Prostate gland (tissue), 2 donors: ENCODE results near the gene LMAN1L. TPM values are rescaled to one million over a fixed set of nuclear protein-coding genes. Genes with fewer than 3 reads are reported as not detected.

Experiments used
- DNase-seq: peaks from one replicate; pipeline ENCODE4 v3.0.0-alpha.2; 2019; ENCODE audit warnings: low spot score
- H3K27ac ChIP-seq, 2 donors: fragments of 200-600 bp; sonication (generic); 2 replicates each; pipeline ENCODE4 v1.5.1; 2017 to 2019
- H3K27me3 ChIP-seq: fragments of 200-600 bp; sonication (generic); replicated peaks from 2 replicates; pipeline ENCODE4 v1.5.1; 2019; ENCODE audit not compliant: insufficient read depth
- H3K36me3 ChIP-seq, 2 donors: fragments of 200-600 bp; sonication (generic); 1 replicate in 1 of 2; 2 replicates in 1 of 2; pipeline versions ENCODE4 v1.5.1 to v1.8.1; 2017 to 2019
- H3K4me1 ChIP-seq: fragments of 200-600 bp; sonication (generic); replicated peaks from 2 replicates; pipeline ENCODE4 v1.5.1; 2019
- H3K4me3 ChIP-seq, 2 donors: fragments of 200-600 bp; sonication (generic); 2 replicates each; pipeline ENCODE4 v1.5.1; 2017 to 2019
- H3K9me3 ChIP-seq: fragments of 200-600 bp; sonication (generic); 2 replicates; pipeline ENCODE4 v1.5.1; 2017
- CTCF ChIP-seq, 4 experiments: fragments of 200-600 bp in 2 of 4; fragments of 450-650 bp in 2 of 4; sonication (generic) in 2 of 4; IDR thresholded peaks; 1 replicate in 3 of 4; 2 replicates in 1 of 4; pipeline ENCODE4 v1.5.1; 2016 to 2019; ENCODE audit warnings: antibody characterized with exemption in 4 of 4, mild to moderate bottlenecking in 2 of 4, moderate library complexity in 2 of 4
- POLR2A ChIP-seq: fragments of 450-650 bp; IDR thresholded peaks from one replicate; pipeline ENCODE4 v1.6.1; 2016; ENCODE audit warnings: antibody characterized with exemption, mild to moderate bottlenecking
- POLR2AphosphoS5 ChIP-seq: sonication (generic); formaldehyde crosslinking; IDR thresholded peaks from one replicate; pipeline ENCODE4 v1.6.1; 2017; ENCODE audit warnings: antibody characterized with exemption
- WGBS: methylation state at CpG from one replicate; pipeline ENCODE4 v1.1.5; 2018; 5-methylcytosine and 5-hydroxymethylcytosine counted together
- intact Hi-C: fragments of 100-400 bp; cut with DNase I; formaldehyde crosslinking; loops from one replicate; pipeline ENCODE4 v1.14.2; 2022
- total RNA-seq, 2 donors: library from RNA; depleted of rRNA; stranded (reverse); fragments of >200 nt; gene quantifications; one replicate each; pipeline ENCODE4 v1.1.0, GENCODE V29; 2016

The LMAN1L gene
- total RNA-seq, 2 donors from 2014 or later, result 219 to 229 TPM

- intact Hi-C loops, result no loop called here
- no peaks in the 10 kb centered on the region for H3K9me3 ChIP-seq
- TF ChIP-seq POLR2A (no peak), CTCF (IDR thresholded peaks at IDR 0.05) (no peak), POLR2AphosphoS5 (no peak)
- H3K27ac ChIP-seq, result no peak overlapping the region
- H3K27me3 ChIP-seq, result no peaks in the 10 kb centered on the region
- H3K4me3 ChIP-seq, result no peak overlapping the region
- no peaks in the 10 kb centered on the region for H3K36me3 ChIP-seq
- peaks cover 7% of the 10 kb centered on the region for H3K4me1 ChIP-seq
- WGBS, result 80% methylated on average over 15 of the region's 15 CpGs
- DNase-seq, result no peak
Observed at GRCh38 chr15:74837482-74838136, 25.0 kb downstream of the LMAN1L start.

GRCh38 chr15:74838137-74838516 lies 25.5 kb downstream of the LMAN1L start:
- no peaks in the 10 kb centered on the region for H3K36me3 ChIP-seq
- WGBS, result 90% methylated on average over 8 of the region's 10 CpGs
- H3K27me3 ChIP-seq, result no peaks in the 10 kb centered on the region
- no peak overlapping the region for H3K27ac ChIP-seq
- no peaks in the 10 kb centered on the region for H3K9me3 ChIP-seq
- no peak for TF ChIP-seq POLR2A
- TF ChIP-seq POLR2AphosphoS5, result no peak
- no peak for TF ChIP-seq CTCF (IDR thresholded peaks at IDR 0.05)
- no peak for DNase-seq
- intact Hi-C loops, result no loop called here
- no peak overlapping the region for H3K4me3 ChIP-seq
- peaks cover 7% of the 10 kb centered on the region for H3K4me1 ChIP-seq

GRCh38 chr15:74838746-74839525 lies 26.3 kb downstream of the LMAN1L start:
- intact Hi-C loops, result no loop called here
- no peaks in the 10 kb centered on the region for H3K36me3 ChIP-seq
- DNase-seq, result no peak
- TF ChIP-seq POLR2AphosphoS5 (no peak), CTCF (IDR thresholded peaks at IDR 0.05) (no peak), POLR2A (no peak)
- no peak overlapping the region for H3K4me3 ChIP-seq
- H3K27me3 ChIP-seq, result no peaks in the 10 kb centered on the region
- no peaks in the 10 kb centered on the region for H3K9me3 ChIP-seq
- peaks cover 10% of the 10 kb centered on the region for H3K4me1 ChIP-seq
- WGBS, result 86% methylated on average over 11 of the region's 11 CpGs
- H3K27ac ChIP-seq, result no peak overlapping the region

GRCh38 chr15:74839526-74840395 lies 27.1 kb downstream of the LMAN1L start:
- H3K4me3 ChIP-seq, result no peak overlapping the region
- 88% methylated on average over 31 of the region's 31 CpGs for WGBS
- H3K4me1 ChIP-seq, result peaks cover 10% of the 10 kb centered on the region
- H3K27ac ChIP-seq, result no peak overlapping the region
- TF ChIP-seq POLR2A (no peak), POLR2AphosphoS5 (no peak), CTCF (IDR thresholded peaks at IDR 0.05) (no peak)
- intact Hi-C loops, result loop anchor here (5.0 kb wide), 2 partner anchors 57 to 68 kb away; partner anchors contain the start of genes CSK and FAM219B
- no peaks in the 10 kb centered on the region for H3K36me3 ChIP-seq
- no peaks in the 10 kb centered on the region for H3K9me3 ChIP-seq
- no peaks in the 10 kb centered on the region for H3K27me3 ChIP-seq
- DNase-seq, result no peak
